T-cell (primary cell): Measurements from ENCODE around the gene HOXD4. TPM values are rescaled to one million over a fixed set of nuclear protein-coding genes. Genes with fewer than 3 reads are reported as not detected.

ENCODE experiments used
- ATAC-seq, 4 experiments: fragments of 200-7000 bp in 3 of 4; fragments of 150-1000 bp in 1 of 4; cut with Tn5 transposase; replicated peaks in 1 of 4; 1 replicate in 3 of 4; 2 replicates in 1 of 4; pipeline ENCODE4 v1.10.0; 2021; ENCODE audit warnings: moderate library complexity in 3 of 4, mild to moderate bottlenecking in 2 of 4, moderate number of reproducible peaks in 1 of 4
- CTCF ChIA-PET, 2 donors: fragments of 300-600 bp; sonication (Branson Sonifier 250); formaldehyde crosslinking; loops; one replicate each; lab custom pipeline; 2022; ENCODE audit warnings: antibody characterized with exemption in 2 of 2; lab: Charles Lee
- POLR2A ChIA-PET, 2 donors: fragments of 300-600 bp; sonication (Branson Sonifier 250); formaldehyde crosslinking; loops; one replicate each; lab custom pipeline; 2022; ENCODE audit warnings: antibody characterized with exemption in 2 of 2; lab: Charles Lee
- DNase-seq, 35 experiments: peaks; one replicate each; pipeline versions ENCODE4 v3.0.0 to v3.0.0-alpha.2; 2013 to 2023
- H3K27ac ChIP-seq: one replicate; pipeline ENCODE4 v1.5.1; 2013; ENCODE audit warnings: low read length
- H3K27me3 ChIP-seq, 2 experiments: replicated peaks in 1 of 2; 1 replicate in 1 of 2; 2 replicates in 1 of 2; pipeline versions ENCODE4 v1.6.1 to v1.7.0; 2013; ENCODE audit warnings: low read length in 1 of 2, mixed read lengths in 1 of 2; ENCODE audit not compliant: control insufficient read depth in 2 of 2, insufficient read depth in 2 of 2; ENCODE audit errors: extremely low read depth in 1 of 2
- H3K36me3 ChIP-seq, 2 donors: 1 replicate in 1 of 2; 2 replicates in 1 of 2; pipeline versions ENCODE4 v1.6.1 to v1.7.0; 2013; ENCODE audit warnings: low read length in 1 of 2; ENCODE audit not compliant: control insufficient read depth in 2 of 2, insufficient read depth in 1 of 2; ENCODE audit errors: extremely low read depth in 1 of 2
- H3K4me1 ChIP-seq, 2 experiments: 1 replicate in 1 of 2; 2 replicates in 1 of 2; pipeline versions ENCODE4 v1.6.1 to v1.7.0; 2013; ENCODE audit warnings: low read length in 2 of 2, mixed read lengths in 1 of 2; ENCODE audit not compliant: insufficient read depth in 2 of 2, control insufficient read depth in 1 of 2; ENCODE audit errors: extremely low read depth in 1 of 2
- H3K4me3 ChIP-seq, 2 donors: 1 replicate in 1 of 2; 2 replicates in 1 of 2; pipeline versions ENCODE4 v1.5.1 to v1.7.0; 2013; ENCODE audit warnings: mild to moderate bottlenecking in 2 of 2, low read length in 1 of 2, moderate library complexity in 1 of 2; ENCODE audit not compliant: control insufficient read depth in 1 of 2; ENCODE audit errors: extremely low read depth in 1 of 2
- H3K9me3 ChIP-seq: 2 replicates; pipeline ENCODE4 v1.7.0; 2013
- H3K27ac Mint-ChIP-seq, 2 donors: one replicate each; pipeline ENCODE4 v1.8.0; 2020 to 2021; ENCODE audit warnings: mild to moderate bottlenecking in 2 of 2, mixed read lengths in 2 of 2
- H3K27me3 Mint-ChIP-seq, 2 donors: one replicate each; pipeline ENCODE4 v1.8.0; 2021 to 2022; ENCODE audit warnings: mixed read lengths in 2 of 2
- H3K36me3 Mint-ChIP-seq: one replicate; pipeline ENCODE4 v1.8.0; 2021; ENCODE audit warnings: mixed read lengths
- H3K4me1 Mint-ChIP-seq, 3 donors: one replicate each; pipeline ENCODE4 v1.8.0; 2020 to 2022; ENCODE audit warnings: mixed read lengths in 3 of 3, mild to moderate bottlenecking in 1 of 3
- H3K4me3 Mint-ChIP-seq, 3 donors: one replicate each; pipeline ENCODE4 v1.8.0; 2020 to 2022; ENCODE audit warnings: mild to moderate bottlenecking in 3 of 3, mixed read lengths in 3 of 3, moderate library complexity in 3 of 3
- H3K9me3 Mint-ChIP-seq, 3 donors: one replicate each; pipeline ENCODE4 v1.8.0; 2020 to 2022; ENCODE audit warnings: mixed read lengths in 3 of 3
- WGBS: methylation state at CpG from one replicate; pipeline ENCODE4 v1.1.5; 2013; ENCODE audit warnings: missing lambda C conversion rate; ENCODE audit not compliant: insufficient coverage; 5-methylcytosine and 5-hydroxymethylcytosine counted together
- total RNA-seq, 35 experiments: library from RNA in 6 of 35; stranded (reverse) in 6 of 35; fragments of 120-200 nt in 1 of 35; gene quantifications; one replicate each; pipeline versions ENCODE4 v1.2.1 to v1.2.4 and lab custom pipeline; 2013 to 2026

The HOXD4 gene
- total RNA-seq, 5 donors from 2014 or later (not counting 1 experiment from before 2014, with no cell fraction given): not detected

DNA sequence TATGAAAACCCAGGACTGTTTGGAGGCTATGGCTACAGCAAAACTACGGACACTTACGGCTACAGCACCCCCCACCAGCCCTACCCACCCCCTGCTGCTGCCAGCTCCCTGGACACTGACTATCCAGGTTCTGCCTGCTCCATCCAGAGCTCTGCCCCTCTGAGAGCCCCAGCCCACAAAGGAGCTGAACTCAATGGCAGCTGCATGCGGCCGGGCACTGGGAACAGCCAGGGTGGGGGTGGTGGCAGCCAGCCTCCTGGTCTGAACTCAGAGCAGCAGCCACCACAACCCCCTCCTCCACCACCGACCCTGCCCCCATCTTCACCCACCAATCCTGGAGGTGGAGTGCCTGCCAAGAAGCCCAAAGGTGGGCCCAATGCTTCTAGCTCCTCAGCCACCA lies 17.8 kb downstream of the HOXD4 start:
- Mint-ChIP-seq H3K9me3 (peaks cover 0 to under 1% (median 0%) of the 10 kb centered on the region in 3 donors), H3K4me1 (peaks cover 3 to 17% (median 7%) of the 10 kb centered on the region in 3 donors), H3K27ac (no peak overlapping the region), H3K36me3 (no peaks in the 10 kb centered on the region), H3K4me3 (no peak overlapping the region), H3K27me3 (peaks cover 72 to 91% of the 10 kb centered on the region in 2 donors)
- H3K4me3 ChIP-seq: no peak overlapping the region
- peaks cover 2 to 18% of the 10 kb centered on the region in 2 experiments for H3K4me1 ChIP-seq
- WGBS: 80% methylated on average over 5 of the region's 5 CpGs
- no peaks in the 10 kb centered on the region for H3K9me3 ChIP-seq
- POLR2A ChIA-PET: interaction anchor here in 1 of 2 donors (0.7 kb wide), 1 partner anchor 158 kb away, joined by 7 read pairs; no protein-coding TSS in a partner anchor
- no peak for DNase-seq
- no peaks in the 10 kb centered on the region for H3K36me3 ChIP-seq
- no peak for ATAC-seq
- H3K27ac ChIP-seq: no peak overlapping the region
- CTCF ChIA-PET: interaction anchor here (0.5 to 0.6 kb wide), 2 partner anchors 17 to 29 kb away, joined by 3 read pairs; no protein-coding TSS in a partner anchor
- H3K27me3 ChIP-seq: peaks cover 41 to 63% of the 10 kb centered on the region in 2 experiments

DNA sequence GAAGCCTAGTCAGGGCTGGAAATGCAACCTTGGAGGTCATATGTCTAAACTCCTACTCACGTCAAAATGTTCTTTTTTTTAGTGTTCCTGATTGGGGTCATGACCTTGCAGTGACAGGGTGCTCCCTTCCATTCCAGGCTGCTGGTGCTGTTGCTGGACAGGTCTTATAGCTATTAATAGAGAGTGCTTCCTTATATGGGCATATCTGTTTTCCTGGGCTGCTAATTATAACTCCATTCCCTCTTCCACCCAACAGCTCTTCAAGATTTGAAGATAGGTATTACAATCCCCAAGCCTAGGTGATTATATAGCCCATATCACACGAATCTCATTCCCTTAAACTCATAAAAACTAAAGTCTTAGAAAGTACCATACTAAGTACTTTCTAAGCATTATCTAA lies 18.4 kb downstream of the HOXD4 start:
- Histone ChIP-seq H3K27ac (no peak overlapping the region), H3K36me3 (no peaks in the 10 kb centered on the region), H3K27me3 (peaks cover 42 to 63% of the 10 kb centered on the region in 2 experiments), H3K4me3 (no peak overlapping the region), H3K9me3 (no peaks in the 10 kb centered on the region), H3K4me1 (peaks cover 2 to 18% of the 10 kb centered on the region in 2 experiments)
- Mint-ChIP-seq H3K9me3 (no peaks in the 10 kb centered on the region), H3K4me3 (no peak overlapping the region), H3K27me3 (peaks cover 71 to 90% of the 10 kb centered on the region in 2 donors), H3K4me1 (peaks cover 4 to 16% (median 5%) of the 10 kb centered on the region in 3 donors), H3K36me3 (no peaks in the 10 kb centered on the region), H3K27ac (no peak overlapping the region)
- no CpG with 5 or more reads among the region's 2 CpGs for WGBS
- CTCF ChIA-PET: interaction anchor here (0.5 to 0.6 kb wide), 2 partner anchors 17 to 30 kb away, joined by 3 read pairs; no protein-coding TSS in a partner anchor
- ATAC-seq (no peak), DNase-seq (no peak)
- POLR2A ChIA-PET: interaction anchor here in 1 of 2 donors (0.7 kb wide), 1 partner anchor 159 kb away, joined by 7 read pairs; no protein-coding TSS in a partner anchor

DNA sequence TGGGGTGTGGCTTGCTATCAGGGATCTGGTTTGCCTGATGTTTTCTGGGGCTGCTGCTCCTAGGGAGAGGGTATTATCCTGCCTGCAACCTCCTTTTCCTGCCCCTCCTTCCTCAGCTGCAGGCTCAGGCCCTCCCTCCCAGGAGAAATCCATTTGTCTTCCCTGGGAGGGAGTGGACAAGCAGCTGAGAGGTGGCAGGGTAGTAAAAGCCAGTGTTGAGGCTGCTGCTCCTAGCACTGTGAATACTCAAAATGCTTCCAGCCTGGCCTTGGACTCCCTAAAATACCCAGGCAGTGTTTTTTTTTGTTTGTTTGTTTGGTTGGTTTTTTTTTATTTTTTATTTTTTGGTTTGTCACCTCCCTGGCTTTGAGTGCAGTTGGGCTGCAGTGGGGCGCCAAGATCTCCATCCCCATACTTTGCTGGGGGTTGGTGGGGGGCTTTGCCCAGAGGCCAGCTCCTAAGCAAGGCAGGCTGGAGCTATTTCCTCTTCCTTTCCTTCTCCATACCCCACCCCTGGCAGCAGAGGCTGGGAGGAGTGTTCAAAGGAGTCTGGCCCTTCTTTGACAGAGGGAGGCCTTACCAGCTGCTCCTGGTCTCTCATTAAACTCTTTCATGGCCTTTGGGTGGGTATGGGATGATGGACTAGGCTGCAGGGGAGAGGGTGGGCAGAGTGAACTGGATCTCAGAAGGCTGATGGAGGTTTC lies 19.4 kb downstream of the HOXD4 start:
- DNase-seq (no peak), ATAC-seq (no peak)
- Histone ChIP-seq H3K27me3 (peaks cover 42 to 63% of the 10 kb centered on the region in 2 experiments), H3K4me3 (no peak overlapping the region), H3K27ac (no peak overlapping the region), H3K36me3 (no peaks in the 10 kb centered on the region), H3K4me1 (peaks cover 2 to 16% of the 10 kb centered on the region in 2 experiments), H3K9me3 (no peaks in the 10 kb centered on the region)
- no peaks in the 10 kb centered on the region for H3K36me3 Mint-ChIP-seq
- CTCF ChIA-PET: no interaction called here
- H3K9me3 Mint-ChIP-seq: no peaks in the 10 kb centered on the region
- peaks cover 73 to 89% of the 10 kb centered on the region in 2 donors for H3K27me3 Mint-ChIP-seq
- no CpG with 5 or more reads among the region's 1 CpG for WGBS
- no peak overlapping the region for H3K27ac Mint-ChIP-seq
- peaks cover 8 to 15% (median 10%) of the 10 kb centered on the region in 3 donors for H3K4me1 Mint-ChIP-seq
- POLR2A ChIA-PET: no interaction called here
- no peak overlapping the region for H3K4me3 Mint-ChIP-seq

DNA sequence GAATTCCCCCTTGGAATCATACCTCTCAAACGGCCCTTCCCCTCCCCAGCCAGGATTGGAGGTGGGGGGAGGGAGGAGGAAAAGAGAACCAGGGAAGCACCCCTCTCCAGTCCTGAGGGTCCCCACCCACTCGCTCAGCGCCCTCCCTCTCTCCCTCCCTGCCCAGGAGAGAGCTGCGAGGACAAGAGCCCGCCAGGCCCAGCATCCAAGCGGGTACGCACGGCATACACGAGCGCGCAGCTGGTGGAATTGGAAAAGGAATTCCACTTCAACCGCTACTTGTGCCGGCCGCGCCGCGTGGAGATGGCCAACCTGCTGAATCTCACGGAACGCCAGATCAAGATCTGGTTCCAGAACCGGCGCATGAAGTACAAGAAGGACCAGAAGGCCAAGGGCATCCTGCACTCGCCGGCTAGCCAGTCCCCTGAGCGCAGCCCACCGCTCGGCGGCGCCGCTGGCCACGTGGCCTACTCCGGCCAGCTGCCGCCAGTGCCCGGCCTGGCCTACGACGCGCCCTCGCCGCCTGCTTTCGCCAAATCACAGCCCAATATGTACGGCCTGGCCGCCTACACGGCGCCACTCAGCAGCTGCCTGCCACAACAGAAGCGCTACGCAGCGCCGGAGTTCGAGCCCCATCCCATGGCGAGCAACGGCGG lies 20.1 kb downstream of the HOXD4 start:
- Histone ChIP-seq H3K27me3 (peaks cover 45 to 67% of the 10 kb centered on the region in 2 experiments), H3K36me3 (no peaks in the 10 kb centered on the region), H3K27ac (no peak overlapping the region), H3K4me1 (peaks cover 2 to 16% of the 10 kb centered on the region in 2 experiments), H3K4me3 (no peak overlapping the region), H3K9me3 (no peaks in the 10 kb centered on the region)
- Mint-ChIP-seq H3K9me3 (no peaks in the 10 kb centered on the region), H3K4me1 (peaks cover 8 to 15% (median 10%) of the 10 kb centered on the region in 3 donors), H3K27ac (no peak overlapping the region), H3K27me3 (peaks cover 73 to 91% of the 10 kb centered on the region in 2 donors), H3K36me3 (no peaks in the 10 kb centered on the region), H3K4me3 (peak overlapping the region in 1 of 3 donors; percentile 25)
- DNase-seq (no peak), ATAC-seq (no peak)
- WGBS: 17% methylated on average over 47 of the region's 51 CpGs
- ChIA-PET CTCF (no interaction called here), POLR2A (interaction anchor here in 1 of 2 donors (0.5 kb wide), 1 partner anchor 17 kb away, joined by 4 read pairs; no protein-coding TSS in a partner anchor)

DNA sequence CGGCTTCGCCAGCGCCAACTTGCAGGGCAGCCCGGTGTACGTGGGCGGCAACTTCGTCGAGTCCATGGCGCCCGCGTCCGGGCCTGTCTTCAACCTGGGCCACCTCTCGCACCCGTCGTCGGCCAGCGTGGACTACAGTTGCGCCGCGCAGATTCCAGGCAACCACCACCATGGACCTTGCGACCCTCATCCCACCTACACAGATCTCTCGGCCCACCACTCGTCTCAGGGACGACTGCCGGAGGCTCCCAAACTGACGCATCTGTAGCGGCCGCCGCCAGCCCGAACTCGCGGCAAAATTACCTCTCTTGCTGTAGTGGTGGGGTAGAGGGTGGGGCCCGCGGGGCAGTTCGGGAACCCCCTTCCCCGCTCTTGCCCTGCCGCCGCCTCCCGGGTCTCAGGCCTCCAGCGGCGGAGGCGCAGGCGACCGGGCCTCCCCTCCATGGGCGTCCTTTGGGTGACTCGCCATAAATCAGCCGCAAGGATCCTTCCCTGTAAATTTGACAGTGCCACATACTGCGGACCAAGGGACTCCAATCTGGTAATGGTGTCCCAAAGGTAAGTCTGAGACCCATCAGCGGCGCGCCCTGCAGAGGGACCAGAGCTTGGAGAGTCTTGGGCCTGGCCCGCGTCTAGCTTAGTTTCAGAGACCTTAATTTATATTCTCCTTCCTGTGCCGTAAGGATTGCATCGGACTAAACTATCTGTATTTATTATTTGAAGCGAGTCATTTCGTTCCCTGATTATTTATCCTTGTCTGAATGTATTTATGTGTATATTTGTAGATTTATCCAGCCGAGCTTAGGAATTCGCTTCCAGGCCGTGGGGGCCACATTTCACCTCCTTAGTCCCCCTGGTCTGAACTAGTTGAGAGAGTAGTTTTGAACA lies 20.9 kb downstream of the HOXD4 start:
- no peak for DNase-seq
- Histone ChIP-seq H3K27ac (no peak overlapping the region), H3K27me3 (peaks cover 38 to 72% of the 10 kb centered on the region in 2 experiments), H3K9me3 (no peaks in the 10 kb centered on the region), H3K36me3 (no peaks in the 10 kb centered on the region), H3K4me1 (peaks cover 2 to 16% of the 10 kb centered on the region in 2 experiments), H3K4me3 (no peak overlapping the region)
- ChIA-PET POLR2A (interaction anchor here (0.5 to 0.6 kb wide), 2 partner anchors 18 to 307 kb away, joined by 3 to 4 read pairs; no protein-coding TSS in a partner anchor), CTCF (no interaction called here)
- Mint-ChIP-seq H3K36me3 (no peaks in the 10 kb centered on the region), H3K9me3 (no peaks in the 10 kb centered on the region), H3K4me3 (peak overlapping the region in 1 of 3 donors; percentile 25), H3K4me1 (peaks cover 9 to 15% (median 10%) of the 10 kb centered on the region in 3 donors), H3K27me3 (peaks cover 73 to 91% of the 10 kb centered on the region in 2 donors), H3K27ac (no peak overlapping the region)
- ATAC-seq: no peak
- WGBS: 18% methylated on average over 43 of the region's 60 CpGs
